Sigmoid colon (tissue), 4 donors: ENCODE measurements around the gene PEAK1.

Experiments
- EP300 ChIP-seq, 4 donors: sonication (generic); formaldehyde crosslinking; IDR thresholded peaks; one replicate each; pipeline ENCODE4 v1.6.1; 2017; ENCODE audit warnings: antibody characterized with exemption in 4 of 4
- POLR2A ChIP-seq, 2 donors: fragments of 450-650 bp; IDR thresholded peaks; one replicate each; pipeline ENCODE4 v1.6.1; 2016; ENCODE audit warnings: antibody characterized with exemption in 2 of 2, mild to moderate bottlenecking in 2 of 2, moderate library complexity in 2 of 2
- POLR2AphosphoS5 ChIP-seq, 4 donors: sonication (generic); formaldehyde crosslinking; IDR thresholded peaks; one replicate each; pipeline ENCODE4 v1.6.1; 2017; ENCODE audit warnings: antibody characterized with exemption in 4 of 4
- TF ChIP-seq, protein P1 (sequence below), 4 experiments: fragments of 450-650 bp in 3 of 4; fragments of 200-600 bp in 1 of 4; IDR thresholded peaks; one replicate each; pipeline ENCODE4 v1.5.1; 2016 to 2019; ENCODE audit warnings: antibody characterized with exemption in 4 of 4, mild to moderate bottlenecking in 3 of 4, moderate library complexity in 2 of 4

- TF ChIP-seq, protein P1, sequence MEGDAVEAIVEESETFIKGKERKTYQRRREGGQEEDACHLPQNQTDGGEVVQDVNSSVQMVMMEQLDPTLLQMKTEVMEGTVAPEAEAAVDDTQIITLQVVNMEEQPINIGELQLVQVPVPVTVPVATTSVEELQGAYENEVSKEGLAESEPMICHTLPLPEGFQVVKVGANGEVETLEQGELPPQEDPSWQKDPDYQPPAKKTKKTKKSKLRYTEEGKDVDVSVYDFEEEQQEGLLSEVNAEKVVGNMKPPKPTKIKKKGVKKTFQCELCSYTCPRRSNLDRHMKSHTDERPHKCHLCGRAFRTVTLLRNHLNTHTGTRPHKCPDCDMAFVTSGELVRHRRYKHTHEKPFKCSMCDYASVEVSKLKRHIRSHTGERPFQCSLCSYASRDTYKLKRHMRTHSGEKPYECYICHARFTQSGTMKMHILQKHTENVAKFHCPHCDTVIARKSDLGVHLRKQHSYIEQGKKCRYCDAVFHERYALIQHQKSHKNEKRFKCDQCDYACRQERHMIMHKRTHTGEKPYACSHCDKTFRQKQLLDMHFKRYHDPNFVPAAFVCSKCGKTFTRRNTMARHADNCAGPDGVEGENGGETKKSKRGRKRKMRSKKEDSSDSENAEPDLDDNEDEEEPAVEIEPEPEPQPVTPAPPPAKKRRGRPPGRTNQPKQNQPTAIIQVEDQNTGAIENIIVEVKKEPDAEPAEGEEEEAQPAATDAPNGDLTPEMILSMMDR (IDR thresholded peaks at IDR 0.05) = no peak
- TF ChIP-seq POLR2A (IDR thresholded peaks at IDR 0.05) (no peak), POLR2AphosphoS5 (IDR thresholded peaks at IDR 0.05) (no peak), EP300 (IDR thresholded peaks at IDR 0.05) (no peak)
These were observed 289.5 kb downstream of the PEAK1 start for GRCh38 chr15:77130315-77130930.
